H9 (cell line): ENCODE results near the gene ELFN1. TPM values are rescaled to one million over a fixed set of nuclear protein-coding genes. Genes with fewer than 3 reads are reported as not detected.

Experiments used
- DNase-seq: peaks from one replicate; pipeline ENCODE4 v3.0.0-alpha.2; 2017
- H2AFZ ChIP-seq: one replicate; pipeline ENCODE4 v1.6.1; 2013; ENCODE audit warnings: mild to moderate bottlenecking, low read length, control low read depth, moderate library complexity
- H2AK5ac ChIP-seq: 2 replicates; pipeline ENCODE4 v1.6.1; 2013; ENCODE audit warnings: low read length, control low read depth, mixed read lengths; ENCODE audit not compliant: insufficient read length
- H2BK120ac ChIP-seq: one replicate; pipeline ENCODE4 v1.6.1; 2013; ENCODE audit warnings: low read depth, mild to moderate bottlenecking, low read length, control low read depth, inconsistent platforms; ENCODE audit not compliant: poor library complexity, severe bottlenecking
- H2BK12ac ChIP-seq: 2 replicates; pipeline ENCODE4 v1.6.1; 2013; ENCODE audit warnings: low read length, control low read depth, mixed read lengths, low read depth; ENCODE audit not compliant: insufficient read length
- H2BK15ac ChIP-seq: 2 replicates; pipeline ENCODE4 v1.6.1; 2013; ENCODE audit warnings: low read depth, low read length, control low read depth
- H2BK20ac ChIP-seq: one replicate; pipeline ENCODE4 v1.6.1; 2013; ENCODE audit warnings: low read depth, mild to moderate bottlenecking, low read length, control low read depth, inconsistent platforms; ENCODE audit not compliant: poor library complexity, severe bottlenecking
- H2BK5ac ChIP-seq: 2 replicates; pipeline ENCODE4 v1.6.1; 2013; ENCODE audit warnings: low read length, control low read depth, mixed read lengths; ENCODE audit not compliant: insufficient read length
- H3K14ac ChIP-seq: 2 replicates; pipeline ENCODE4 v1.6.1; 2013; ENCODE audit warnings: low read length, control low read depth; ENCODE audit not compliant: insufficient read depth
- H3K18ac ChIP-seq: 2 replicates; pipeline ENCODE4 v1.6.1; 2013; ENCODE audit warnings: low read depth, mild to moderate bottlenecking, mixed read lengths, low read length, control low read depth; ENCODE audit not compliant: insufficient read length
- H3K23ac ChIP-seq: 2 replicates; pipeline ENCODE4 v1.6.1; 2013; ENCODE audit warnings: low read length, control low read depth, mixed read lengths, low read depth; ENCODE audit not compliant: insufficient read length
- H3K23me2 ChIP-seq: 2 replicates; pipeline ENCODE4 v1.6.1; 2013; ENCODE audit warnings: low read depth, mild to moderate bottlenecking, mixed read lengths, low read length, control low read depth; ENCODE audit not compliant: insufficient read length, poor library complexity, severe bottlenecking
- H3K27ac ChIP-seq: 2 replicates; pipeline ENCODE4 v1.5.1; 2013; ENCODE audit warnings: low read length, control low read depth, mixed read lengths, low read depth; ENCODE audit not compliant: insufficient read length
- H3K27me3 ChIP-seq: 2 replicates; pipeline ENCODE4 v1.6.1; 2013; ENCODE audit warnings: low read length, control low read depth, inconsistent platforms; ENCODE audit not compliant: insufficient read depth
- H3K4ac ChIP-seq: 2 replicates; pipeline ENCODE4 v1.6.1; 2013; ENCODE audit warnings: low read depth, mild to moderate bottlenecking, control low read depth, inconsistent platforms, low read length, moderate library complexity
- H3K4me1 ChIP-seq: 2 replicates; pipeline ENCODE4 v1.6.1; 2013; ENCODE audit warnings: low read length, control low read depth, inconsistent platforms; ENCODE audit not compliant: insufficient read depth
- H3K4me2 ChIP-seq: 2 replicates; pipeline ENCODE4 v1.6.1; 2013; ENCODE audit warnings: low read length, control low read depth, mixed read lengths; ENCODE audit not compliant: insufficient read length, insufficient read depth
- H3K56ac ChIP-seq: 2 replicates; pipeline ENCODE4 v1.6.1; 2013; ENCODE audit warnings: low read depth, mild to moderate bottlenecking, mixed read lengths, low read length, control low read depth; ENCODE audit not compliant: insufficient read length
- H3K79me1 ChIP-seq: 2 replicates; pipeline ENCODE4 v1.6.1; 2013; ENCODE audit warnings: low read depth, mild to moderate bottlenecking, moderate library complexity, low read length, control low read depth, inconsistent platforms; ENCODE audit not compliant: insufficient read depth, poor library complexity, severe bottlenecking
- H3K79me2 ChIP-seq: 2 replicates; pipeline ENCODE4 v1.6.1; 2013; ENCODE audit warnings: low read length, control low read depth, inconsistent platforms; ENCODE audit not compliant: insufficient read depth
- H3K9ac ChIP-seq: 2 replicates; pipeline ENCODE4 v1.6.1; 2013; ENCODE audit warnings: low read length, control low read depth, mixed read lengths; ENCODE audit not compliant: insufficient read length; ENCODE audit errors: extremely low read depth
- H3K9me3 ChIP-seq: one replicate; pipeline ENCODE4 v1.6.1; 2013; ENCODE audit warnings: low read depth, low read length, inconsistent platforms; ENCODE audit not compliant: control insufficient read depth
- H3T11ph ChIP-seq: one replicate; pipeline ENCODE4 v1.6.1; 2013; ENCODE audit warnings: mild to moderate bottlenecking, low read length, control low read depth, inconsistent platforms
- H4K20me1 ChIP-seq: one replicate; pipeline ENCODE4 v1.6.1; 2013; ENCODE audit not compliant: control insufficient read depth, insufficient read length, insufficient read depth
- H4K5ac ChIP-seq: 2 replicates; pipeline ENCODE4 v1.6.1; 2013; ENCODE audit warnings: low read depth, mild to moderate bottlenecking, mixed read lengths, low read length, control low read depth; ENCODE audit not compliant: insufficient read length
- H4K8ac ChIP-seq: replicated peaks from 2 replicates; pipeline ENCODE4 v1.6.1; 2013; ENCODE audit warnings: low read length, control low read depth, mixed read lengths, low read depth; ENCODE audit not compliant: insufficient read length
- H4K91ac ChIP-seq: 2 replicates; pipeline ENCODE4 v1.6.1; 2013; ENCODE audit warnings: low read depth, mild to moderate bottlenecking, moderate library complexity, mixed read lengths, low read length, control low read depth; ENCODE audit not compliant: insufficient read length
- H3K27ac Mint-ChIP-seq, 3 experiments: 2 replicates in 2 of 3; 3 replicates in 1 of 3; pipeline ENCODE4 v1.8.0; 2020 to 2021; ENCODE audit warnings: mixed read lengths in 3 of 3, mild to moderate bottlenecking in 1 of 3, moderate library complexity in 1 of 3
- H3K27me3 Mint-ChIP-seq: 2 replicates; pipeline ENCODE4 v1.8.0; 2021; ENCODE audit warnings: low read depth, mild to moderate bottlenecking, moderate library complexity, mixed read lengths
- H3K36me3 Mint-ChIP-seq, 3 experiments: 2 replicates in 2 of 3; 3 replicates in 1 of 3; pipeline ENCODE4 v1.8.0; 2020 to 2021; ENCODE audit warnings: low read depth in 3 of 3, mixed read lengths in 3 of 3; ENCODE audit not compliant: insufficient read depth in 1 of 3
- H3K4me1 Mint-ChIP-seq, 2 experiments: 2 replicates each; pipeline ENCODE4 v1.8.0; 2020; ENCODE audit warnings: mixed read lengths in 2 of 2
- H3K4me3 Mint-ChIP-seq, 2 experiments: 2 replicates in 1 of 2; 3 replicates in 1 of 2; pipeline ENCODE4 v1.8.0; 2020 to 2021; ENCODE audit warnings: mild to moderate bottlenecking in 2 of 2, mixed read lengths in 2 of 2, moderate library complexity in 1 of 2
- H3K9me3 Mint-ChIP-seq, 2 experiments: 2 replicates in 1 of 2; 3 replicates in 1 of 2; pipeline ENCODE4 v1.8.0; 2020; ENCODE audit warnings: mild to moderate bottlenecking in 2 of 2, mixed read lengths in 2 of 2, moderate library complexity in 1 of 2
- CTCF ChIP-seq: fragments of 200-600 bp; sonication (generic); conservative IDR thresholded peaks from 3 replicates; pipeline ENCODE4 v1.8.0; 2021; ENCODE audit warnings: antibody characterized with exemption, mild to moderate bottlenecking
- WGBS: extraction: QIAGEN DNeasy Blood & Tissue Kit; methylation state at CpG from one replicate; pipeline ENCODE4 v1.1.7; 2013; ENCODE audit warnings: missing lambda C conversion rate, low lambda C conversion rate, mixed read lengths; ENCODE audit not compliant: insufficient read length; ENCODE audit errors: extremely low coverage; 5-methylcytosine and 5-hydroxymethylcytosine counted together
- total RNA-seq: library from RNA; stranded (reverse); gene quantifications from 2 replicates; pipeline ENCODE4 v1.2.1, GENCODE V29; 2021

Gene ELFN1
- total RNA-seq, 1 experiment from 2014 or later = 3.7 TPM

DNA sequence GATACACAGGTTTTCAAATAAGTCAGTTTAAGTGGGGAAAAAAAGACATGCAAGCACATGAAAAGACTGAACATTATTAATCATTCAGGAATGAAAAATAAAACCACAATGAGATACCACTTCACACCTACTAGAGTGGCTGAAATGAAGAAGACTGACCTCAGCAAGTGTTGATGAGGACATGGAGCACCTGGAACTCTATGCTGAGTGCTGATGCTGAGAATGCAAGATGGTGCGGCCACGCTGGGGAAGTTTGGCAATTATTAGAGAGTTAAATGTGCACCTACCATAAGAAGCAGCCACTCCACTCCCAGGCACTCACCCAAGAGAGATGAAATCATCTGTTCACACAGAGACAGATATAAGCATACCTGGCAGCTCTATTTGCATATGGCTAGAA is 32.9 kb upstream of the ELFN1 start:
- Histone ChIP-seq H2BK15ac (no peak overlapping the region), H3K14ac (no peak overlapping the region), H3K4me1 (no peaks in the 10 kb centered on the region), H4K20me1 (no peaks in the 10 kb centered on the region), H4K5ac (no peak overlapping the region), H3K18ac (no peak overlapping the region), H3K4me2 (no peak overlapping the region), H3K9me3 (no peaks in the 10 kb centered on the region), H2BK120ac (no peak overlapping the region), H2AFZ (no peak overlapping the region), H3K27me3 (no peaks in the 10 kb centered on the region), H4K91ac (no peak overlapping the region), H2AK5ac (no peak overlapping the region), H3K56ac (no peak overlapping the region), H3K4ac (no peak overlapping the region), H2BK20ac (no peak overlapping the region), H2BK12ac (no peak overlapping the region), H3K79me2 (no peaks in the 10 kb centered on the region), H4K8ac (no peak overlapping the region), H2BK5ac (no peak overlapping the region), H3T11ph (no peak overlapping the region), H3K23ac (no peak overlapping the region), H3K79me1 (no peaks in the 10 kb centered on the region), H3K9ac (no peak overlapping the region), H3K23me2 (no peaks in the 10 kb centered on the region), H3K27ac (no peak overlapping the region)
- DNase-seq = no peak
- Mint-ChIP-seq H3K27ac (no peak overlapping the region), H3K4me1 (peaks cover 3 to 7% of the 10 kb centered on the region in 2 experiments), H3K36me3 (peaks cover 2 to 9% (median 6%) of the 10 kb centered on the region in 3 experiments), H3K9me3 (peaks cover 22% of the 10 kb centered on the region in 2 experiments), H3K27me3 (peaks cover 7% of the 10 kb centered on the region), H3K4me3 (no peak overlapping the region)
- TF ChIP-seq CTCF = no peak
- WGBS = no CpG with 5 or more reads among the region's 2 CpGs
